ENCODE results near the gene RAB30.
"Not testable (repeated sequence)": the region's sequence is repeated elsewhere in the genome, so short reads cannot be mapped to it uniquely, and the experiment has no call there.

The RAB30 gene

GRCh38 chr11:82978422-82979099, 93.1 kb downstream of the RAB30 start:
- DNase-seq = no peak

GRCh38 chr11:82976786-82977185, 94.9 kb downstream of the RAB30 start:
- DNase-seq = no peak

DNA sequence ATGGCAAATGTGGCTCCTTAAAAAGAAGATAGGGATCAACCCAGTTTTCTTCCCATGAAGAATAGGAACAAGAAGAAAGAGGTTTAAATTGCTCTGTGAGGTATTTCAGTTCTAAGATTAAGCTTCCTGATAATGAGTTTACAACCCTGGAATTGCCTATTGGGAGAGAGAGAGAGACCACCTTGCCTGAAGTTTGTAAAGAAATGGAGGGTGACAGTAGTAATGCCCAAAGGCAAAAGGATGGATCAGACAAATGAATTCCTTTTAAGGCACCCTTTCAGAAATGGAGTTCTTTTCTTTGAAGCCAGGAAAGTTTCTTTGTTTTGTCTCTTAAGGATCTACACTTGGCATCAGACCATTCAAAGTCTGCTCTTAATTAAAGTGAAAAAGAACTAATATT, 95.8 kb downstream of the RAB30 start:
- no peak for DNase-seq

- no peak for DNase-seq
Measured at GRCh38 chr11:82974851-82975250, 96.8 kb downstream of the RAB30 start.

DNA sequence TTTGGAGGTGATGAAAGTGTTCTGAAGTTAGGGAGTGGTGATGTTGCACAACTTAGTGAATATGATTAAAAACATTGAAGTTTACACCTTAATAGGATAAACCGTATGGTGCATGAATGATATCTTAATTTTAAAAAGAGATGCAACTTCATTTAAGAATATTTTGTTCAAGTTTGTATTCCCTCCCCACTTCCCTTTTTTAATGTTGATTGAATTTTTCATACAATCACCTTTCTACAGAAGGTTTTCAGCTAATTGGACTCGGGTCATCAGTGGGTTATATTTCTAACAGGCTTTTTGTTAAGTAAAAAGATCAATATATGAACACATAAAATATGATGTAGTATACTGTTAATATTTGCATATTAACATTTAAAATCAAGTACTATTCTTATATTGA, 97.6 kb downstream of the RAB30 start:
- DNase-seq = no peak

- DNase-seq = no peak
Measured at GRCh38 chr11:82972103-82972502, 99.6 kb downstream of the RAB30 start.

DNA sequence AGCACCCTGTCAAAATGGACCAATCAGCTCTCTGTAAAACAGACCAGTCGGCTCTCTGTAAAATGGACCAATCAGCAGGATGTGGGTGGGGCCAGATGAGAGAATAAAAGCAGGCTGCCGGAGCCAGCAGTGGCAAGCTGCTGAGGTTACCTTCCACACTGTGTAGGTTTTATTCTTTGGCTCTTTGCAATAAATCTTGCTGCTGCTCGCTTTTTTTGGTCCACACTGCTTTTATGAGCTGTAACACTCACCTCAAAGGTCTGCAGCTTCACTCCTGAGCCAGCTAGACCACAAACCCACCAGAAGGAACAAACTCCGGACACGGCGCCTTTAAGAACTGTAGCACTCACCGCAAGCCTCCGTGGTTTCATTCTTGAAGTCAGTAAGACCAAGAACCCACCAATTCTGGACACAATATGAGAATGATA, 100.2 kb downstream of the RAB30 start:
- not testable (repeated sequence) for DNase-seq

- not testable (repeated sequence) for DNase-seq
Measured at GRCh38 chr11:82970507-82971083, 101.1 kb downstream of the RAB30 start.

- no peak for DNase-seq
Measured at GRCh38 chr11:82969811-82970210, 101.9 kb downstream of the RAB30 start.

DNA sequence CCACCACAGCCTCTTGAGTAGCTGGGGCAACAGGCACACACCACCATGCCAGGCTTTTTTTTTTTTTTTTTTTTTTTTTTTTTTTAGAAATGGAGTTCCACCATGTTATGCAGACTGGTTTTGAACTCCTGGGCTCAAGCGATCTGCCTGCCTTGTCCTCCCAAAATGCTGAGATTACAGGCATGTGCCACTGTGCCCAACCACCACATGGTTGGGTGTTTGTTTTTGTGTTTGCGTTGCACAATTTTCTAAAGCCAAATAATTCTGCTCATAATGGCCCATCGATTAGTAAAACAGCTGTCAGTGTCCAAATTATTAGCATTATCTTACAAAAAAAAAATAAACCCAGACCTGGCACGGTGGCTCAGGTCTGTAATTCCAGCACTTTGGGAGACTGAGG, 104.3 kb downstream of the RAB30 start:
- DNase-seq = no peak

DNA sequence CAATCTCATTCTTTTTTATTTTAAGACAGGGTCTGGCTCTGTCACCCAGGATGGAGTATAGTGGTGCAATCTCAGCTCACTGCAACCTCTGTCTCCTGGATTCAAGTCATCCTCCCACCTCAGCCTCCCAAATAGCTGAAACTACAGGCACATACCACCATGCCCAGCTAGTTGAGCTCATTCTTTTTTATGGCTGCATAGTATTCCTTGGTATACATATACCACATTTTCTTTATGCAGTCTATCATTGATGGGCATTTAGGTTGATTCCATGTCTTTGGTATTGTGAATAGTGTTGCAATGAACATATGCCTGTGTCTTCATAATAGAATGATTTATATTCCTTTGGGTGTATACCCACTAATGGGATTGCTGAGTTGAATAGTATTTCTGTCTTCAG, 109.7 kb downstream of the RAB30 start:
- not testable (repeated sequence) for DNase-seq

DNA sequence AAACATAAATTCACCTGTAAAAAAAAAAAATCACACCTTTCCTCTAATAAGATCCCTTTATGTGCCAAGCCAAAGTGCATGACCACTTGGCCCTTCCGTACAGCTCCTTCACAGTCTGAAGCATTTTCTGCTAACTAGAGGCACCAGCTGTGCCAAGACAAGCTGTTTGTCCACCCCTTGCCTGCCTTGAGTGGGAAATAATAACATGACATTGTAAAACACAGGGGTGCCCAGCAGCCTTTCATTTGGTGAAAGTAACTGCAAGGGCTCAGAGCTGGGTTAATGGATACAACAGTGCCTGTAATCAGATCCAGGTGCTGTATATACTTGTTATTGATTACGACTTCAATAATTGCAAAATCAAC, 110.9 kb downstream of the RAB30 start:
- DNase-seq = no peak

GRCh38 chr11:82959987-82960778, 111.5 kb downstream of the RAB30 start:
- DNase-seq = no peak

- not testable (repeated sequence) for DNase-seq
Measured at GRCh38 chr11:82955736-82956453, 115.8 kb downstream of the RAB30 start.

- not testable (repeated sequence) for DNase-seq
Measured at GRCh38 chr11:82950502-82950901, 121.2 kb downstream of the RAB30 start.

- no peak for DNase-seq
Measured at GRCh38 chr11:82949352-82949751, 122.3 kb downstream of the RAB30 start.

DNA sequence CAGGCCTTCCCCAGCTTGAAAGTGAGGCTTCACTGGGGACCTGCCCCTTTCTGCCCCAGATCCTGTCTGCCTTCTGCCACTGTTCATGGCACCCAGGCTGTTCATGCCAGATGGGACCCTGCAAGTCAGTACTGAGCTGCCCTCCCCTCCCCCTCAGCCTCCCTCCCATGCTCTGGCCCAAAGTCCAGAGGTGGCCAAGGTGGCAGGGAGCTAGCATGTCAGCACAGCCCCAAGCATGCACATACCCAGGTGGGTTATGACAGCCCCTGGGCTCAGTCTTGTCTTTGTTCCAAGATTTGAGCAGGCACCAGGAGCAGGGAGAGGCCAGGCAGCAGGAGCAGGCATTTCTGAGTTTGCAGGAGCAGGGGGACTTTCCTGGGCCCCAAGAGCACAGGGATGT, 126.0 kb downstream of the RAB30 start:
- no peak for DNase-seq

DNA sequence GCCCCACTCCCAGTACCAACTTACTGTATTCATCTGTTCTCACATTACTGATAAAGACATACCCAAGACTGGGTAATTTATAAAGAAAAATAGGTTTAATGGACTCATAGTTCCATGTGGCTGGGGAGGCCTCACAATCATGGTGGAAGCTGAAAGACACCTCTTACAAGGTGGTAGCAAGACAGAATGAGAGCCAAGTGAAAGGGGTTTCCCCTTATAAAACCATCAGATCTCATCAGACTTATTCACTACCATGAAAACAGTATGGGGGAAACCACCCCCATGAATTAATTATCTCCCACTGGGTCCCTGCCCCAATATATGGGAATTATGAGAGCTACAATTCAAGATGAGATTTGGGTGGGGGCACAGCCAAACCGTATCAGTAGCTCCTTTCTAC, 126.7 kb downstream of the RAB30 start:
- not testable (repeated sequence) for DNase-seq

GRCh38 chr11:82944198-82944597, 127.5 kb downstream of the RAB30 start:
- no peak for DNase-seq

- not testable (repeated sequence) for DNase-seq
Measured at GRCh38 chr11:82943430-82943829, 128.3 kb downstream of the RAB30 start.

GRCh38 chr11:82942376-82942775, 129.3 kb downstream of the RAB30 start:
- DNase-seq = no peak

- DNase-seq = no peak
Measured at GRCh38 chr11:82939456-82939855, 132.2 kb downstream of the RAB30 start.

DNA sequence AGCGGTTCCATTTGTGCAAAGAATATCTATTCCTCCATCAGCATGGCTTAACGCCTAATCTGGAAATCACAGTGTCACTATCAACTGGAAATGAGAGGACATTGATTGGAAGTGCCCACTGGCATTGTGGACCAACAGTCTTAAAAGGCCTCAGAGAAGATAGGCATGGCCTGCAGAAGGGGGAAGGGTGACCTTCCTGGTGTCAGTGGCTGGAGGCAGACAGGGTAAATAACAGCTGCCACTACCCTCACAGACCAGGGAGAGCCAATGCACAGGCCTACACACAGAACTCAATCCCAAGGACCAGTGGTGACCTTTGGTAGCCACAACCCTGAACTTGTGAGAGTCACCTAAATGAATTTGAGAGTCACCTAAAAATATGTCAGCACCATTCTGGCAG, 134.1 kb downstream of the RAB30 start:
- no peak for DNase-seq
